ENCODE data around the gene ARHGEF9. TPM values are rescaled to one million over a fixed set of nuclear protein-coding genes. Genes with fewer than 3 reads are reported as not detected.
"Not testable (repeated sequence)": the region's sequence is repeated elsewhere in the genome, so short reads cannot be mapped to it uniquely, and the experiment has no call there.

The ARHGEF9 gene
- total RNA-seq, result 10 to 100 TPM; 23.9 to 26.8 TPM
- polyA plus RNA-seq (ENCODE audit: insufficient read length in 6 of 6), result 10 to 100 TPM; 34.4 to 43.0 (median 37.5) TPM
- long read RNA-seq, donor 1, partial matches to known transcripts, result 7 of 9 reads
- long read RNA-seq, donor 1, other reads (novel, unspliced or antisense), result 0 of 9 reads
- long read RNA-seq, donor 2, partial matches to known transcripts, result 0 of 4 reads
- long read RNA-seq, donor 2, other reads (novel, unspliced or antisense), result 0 of 4 reads
- long read RNA-seq, donor 3, partial matches to known transcripts, result 5 of 11 reads
- long read RNA-seq, donor 3, other reads (novel, unspliced or antisense), result 6 of 11 reads
- long read RNA-seq, donor 4, partial matches to known transcripts, result 1 of 2 reads
- long read RNA-seq, donor 4, other reads (novel, unspliced or antisense), result 1 of 2 reads
- long read RNA-seq, donor 5, partial matches to known transcripts, result 0 of 1 reads
- long read RNA-seq, donor 5, other reads (novel, unspliced or antisense), result 0 of 1 reads
- long read RNA-seq, donor 6, partial matches to known transcripts, result 0 of 1 reads
- long read RNA-seq, donor 6, other reads (novel, unspliced or antisense), result 0 of 1 reads
- long read RNA-seq, donor 7, partial matches to known transcripts, result 0 of 1 reads
- long read RNA-seq, donor 7, other reads (novel, unspliced or antisense), result 0 of 1 reads
- long read RNA-seq, donor 8, partial matches to known transcripts, result 5 of 6 reads
- long read RNA-seq, donor 8, other reads (novel, unspliced or antisense), result 0 of 6 reads
- long read RNA-seq, donor 9, result 0 reads
- long read RNA-seq, donor 10, partial matches to known transcripts, result 1 of 5 reads
- long read RNA-seq, donor 10, other reads (novel, unspliced or antisense), result 3 of 5 reads
- long read RNA-seq, donor 11, full-length matches to known transcripts, result 8 of 17 reads
- long read RNA-seq, donor 11, partial matches to known transcripts, result 9 of 17 reads
- long read RNA-seq, donor 11, other reads (novel, unspliced or antisense), result 0 of 17 reads
- long read RNA-seq, donor 12, result 0 reads

GRCh38 chrX:63784902-63785707 lies at the start of gene ARHGEF9:
Gene ARHGEF9 (minus strand): TSS chrX:63785214. CDS start chrX:63785145, 69 bp downstream.
- no peaks in the 10 kb centered on the region for H3K36me3 ChIP-seq
- peak within 1 kb of the TSS; percentile 16 to 17 for H3K4me3 ChIP-seq
- TF ChIP-seq CTCF (IDR thresholded peaks at IDR 0.05), result no peak
- ATAC-seq (peak; percentile 50), DNase-seq (peak in 2 of 4 donors; percentile 58 to 72)
- no peak within 1 kb of the TSS for H3K27ac ChIP-seq
- no peaks in the 10 kb centered on the region for H3K9me3 ChIP-seq
- intact Hi-C loops (cut with DNase I), result no loop called here
- no peaks in the 10 kb centered on the region for H3K4me1 ChIP-seq
- H3K27me3 ChIP-seq, result no peaks in the 10 kb centered on the region

GRCh38 chrX:63825446-63825845 lies 40.4 kb upstream of the ARHGEF9 start:
- DNase-seq, result peak in 1 of 4 donors; percentile 27
- ATAC-seq, result not testable (repeated sequence)

GRCh38 chrX:63818156-63818555 lies 33.1 kb upstream of the ARHGEF9 start:
- H3K27ac ChIP-seq, result no peak overlapping the region
- TF ChIP-seq CTCF (IDR thresholded peaks at IDR 0.05), result no peak
- no peaks in the 10 kb centered on the region for H3K36me3 ChIP-seq
- H3K4me1 ChIP-seq, result no peaks in the 10 kb centered on the region
- H3K9me3 ChIP-seq, result no peaks in the 10 kb centered on the region
- intact Hi-C loops (cut with DNase I), result no loop called here
- ATAC-seq, result no peak
- DNase-seq, result no peak
- H3K4me3 ChIP-seq, result no peak overlapping the region
- no peaks in the 10 kb centered on the region for H3K27me3 ChIP-seq

More at GRCh38 chrX:63825446-63825845, 40.4 kb upstream of the ARHGEF9 start:
- H3K4me3 ChIP-seq; H3K4me1 ChIP-seq; H3K36me3 ChIP-seq; H3K27me3 ChIP-seq; H3K27ac ChIP-seq; H3K9me3 ChIP-seq; intact Hi-C loops (cut with DNase I): not testable (repeated sequence)

- no peak for TF ChIP-seq CTCF (IDR thresholded peaks at IDR 0.05)
- Histone ChIP-seq H3K36me3 (no peaks in the 10 kb centered on the region), H3K4me3 (no peak overlapping the region), H3K27ac (no peak overlapping the region), H3K4me1 (no peaks in the 10 kb centered on the region), H3K27me3 (no peaks in the 10 kb centered on the region), H3K9me3 (no peaks in the 10 kb centered on the region)
- DNase-seq (no peak), ATAC-seq (no peak)
- intact Hi-C loops (cut with DNase I), result no loop called here
These were observed 32.7 kb upstream of the ARHGEF9 start for GRCh38 chrX:63817696-63818095.

GRCh38 chrX:63812823-63813222 lies 27.8 kb upstream of the ARHGEF9 start:
- H3K27ac ChIP-seq, result no peak overlapping the region
- H3K4me3 ChIP-seq, result no peak overlapping the region
- no peaks in the 10 kb centered on the region for H3K9me3 ChIP-seq
- no peaks in the 10 kb centered on the region for H3K4me1 ChIP-seq
- intact Hi-C loops (cut with DNase I), result no loop called here
- DNase-seq (no peak), ATAC-seq (no peak)
- H3K27me3 ChIP-seq, result no peaks in the 10 kb centered on the region
- no peaks in the 10 kb centered on the region for H3K36me3 ChIP-seq
- no peak for TF ChIP-seq CTCF (IDR thresholded peaks at IDR 0.05)

Data from left lung (tissue), 14 donors.